ENCODE data around the gene TECPR1. TPM values are rescaled to one million over a fixed set of nuclear protein-coding genes. Genes with fewer than 3 reads are reported as not detected.

Gene TECPR1
- total RNA-seq, 1 donor from 2014 or later, result 15.1 TPM

DNA sequence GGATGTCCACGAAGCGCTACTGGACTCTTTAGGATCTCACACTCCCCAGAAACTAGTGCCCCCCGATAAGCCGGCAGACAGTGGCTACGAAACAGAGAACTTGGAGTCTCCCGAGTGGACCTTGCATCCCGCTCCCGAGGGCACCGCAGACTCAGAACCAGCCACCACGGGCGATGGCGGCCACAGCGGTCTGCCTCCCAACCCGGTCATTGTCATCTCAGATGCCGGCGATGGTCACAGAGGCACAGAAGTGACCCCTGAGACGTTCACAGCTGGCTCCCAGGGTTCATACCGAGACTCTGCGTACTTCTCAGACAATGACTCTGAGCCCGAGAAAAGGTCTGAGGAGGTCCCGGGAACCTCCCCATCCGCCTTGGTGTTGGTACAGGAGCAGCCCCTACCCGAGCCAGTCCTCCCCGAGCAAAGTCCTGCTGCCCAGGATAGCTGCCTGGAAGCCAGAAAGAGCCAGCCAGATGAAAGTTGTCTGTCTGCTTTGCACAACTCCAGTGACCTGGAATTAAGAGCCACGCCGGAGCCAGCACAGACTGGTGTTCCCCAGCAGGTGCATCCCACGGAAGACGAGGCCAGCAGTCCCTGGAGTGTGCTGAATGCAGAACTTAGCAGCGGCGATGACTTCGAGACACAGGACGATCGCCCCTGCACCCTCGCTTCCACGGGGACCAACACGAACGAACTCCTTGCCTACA lies 58.4 kb downstream of the TECPR1 start:
- no peak overlapping the region for H3K4me3 ChIP-seq (ENCODE audit: low read length in 3 of 3)
- no peaks in the 10 kb centered on the region for H3K4me1 ChIP-seq (ENCODE audit: control insufficient read depth in 3 of 3, insufficient read depth in 3 of 3, low read length in 3 of 3)
- no peak overlapping the region for H3K9ac ChIP-seq (ENCODE audit: low read depth in 1 of 3, low read length in 3 of 3)
- H3K27ac ChIP-seq (ENCODE audit: low read depth, low read length), result no peak overlapping the region
- H3K9me3 ChIP-seq (ENCODE audit: control insufficient read depth in 3 of 3, low read length in 3 of 3), result no peaks in the 10 kb centered on the region
- peaks cover 38 to 54% (median 49%) of the 10 kb centered on the region in 3 donors for H3K36me3 ChIP-seq (ENCODE audit: control insufficient read depth in 3 of 3, insufficient read depth in 3 of 3, low read length in 3 of 3)
- no peaks in the 10 kb centered on the region for H3K27me3 ChIP-seq (ENCODE audit: control insufficient read depth in 3 of 3, insufficient read depth in 3 of 3, low read length in 3 of 3)

DNA sequence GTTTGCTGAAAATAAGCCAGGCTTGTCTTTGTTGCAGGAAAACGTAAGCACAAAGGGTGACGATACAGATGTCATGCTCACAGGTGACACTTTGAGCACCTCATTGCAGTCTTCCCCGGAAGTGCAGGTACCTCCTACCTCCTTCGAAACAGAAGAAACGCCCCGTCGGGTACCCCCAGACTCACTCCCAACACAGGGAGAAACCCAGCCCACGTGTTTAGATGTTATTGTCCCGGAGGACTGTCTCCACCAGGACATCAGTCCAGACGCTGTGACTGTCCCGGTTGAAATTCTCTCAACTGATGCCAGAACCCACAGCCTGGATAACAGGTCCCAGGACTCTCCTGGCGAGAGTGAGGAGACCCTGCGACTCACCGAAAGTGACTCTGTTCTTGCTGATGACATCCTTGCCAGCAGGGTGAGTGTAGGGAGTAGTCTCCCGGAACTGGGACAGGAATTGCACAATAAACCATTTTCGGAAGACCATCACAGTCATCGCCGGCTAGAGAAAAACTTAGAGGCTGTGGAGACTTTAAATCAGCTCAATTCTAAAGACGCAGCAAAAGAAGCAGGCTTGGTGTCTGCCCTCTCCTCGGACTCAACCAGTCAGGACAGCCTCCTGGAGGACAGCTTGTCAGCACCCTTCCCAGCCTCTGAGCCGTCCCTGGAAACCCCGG lies 59.1 kb downstream of the TECPR1 start:
- Histone ChIP-seq H3K4me1 (ENCODE audit: control insufficient read depth in 3 of 3, insufficient read depth in 3 of 3, low read length in 3 of 3) (no peaks in the 10 kb centered on the region), H3K27ac (ENCODE audit: low read depth, low read length) (no peak overlapping the region), H3K27me3 (ENCODE audit: control insufficient read depth in 3 of 3, insufficient read depth in 3 of 3, low read length in 3 of 3) (no peaks in the 10 kb centered on the region), H3K36me3 (ENCODE audit: control insufficient read depth in 3 of 3, insufficient read depth in 3 of 3, low read length in 3 of 3) (peaks cover 38 to 54% (median 49%) of the 10 kb centered on the region in 3 donors), H3K9ac (ENCODE audit: low read depth in 1 of 3, low read length in 3 of 3) (no peak overlapping the region), H3K9me3 (ENCODE audit: control insufficient read depth in 3 of 3, low read length in 3 of 3) (no peaks in the 10 kb centered on the region), H3K4me3 (ENCODE audit: low read length in 3 of 3) (no peak overlapping the region)

- no peak overlapping the region for H3K9ac ChIP-seq (ENCODE audit: low read depth in 1 of 3, low read length in 3 of 3)
- H3K4me3 ChIP-seq (ENCODE audit: low read length in 3 of 3), result no peak overlapping the region
- H3K9me3 ChIP-seq (ENCODE audit: control insufficient read depth in 3 of 3, low read length in 3 of 3), result no peaks in the 10 kb centered on the region
- peaks cover 0 to 2% (median 0%) of the 10 kb centered on the region in 3 donors for H3K4me1 ChIP-seq (ENCODE audit: control insufficient read depth in 3 of 3, insufficient read depth in 3 of 3, low read length in 3 of 3)
- H3K36me3 ChIP-seq (ENCODE audit: control insufficient read depth in 3 of 3, insufficient read depth in 3 of 3, low read length in 3 of 3), result peaks cover 35 to 53% (median 47%) of the 10 kb centered on the region in 3 donors
- no peak overlapping the region for H3K27ac ChIP-seq (ENCODE audit: low read depth, low read length)
- no peaks in the 10 kb centered on the region for H3K27me3 ChIP-seq (ENCODE audit: control insufficient read depth in 3 of 3, insufficient read depth in 3 of 3, low read length in 3 of 3)
Observed at GRCh38 chr7:98191668-98192431, 60.2 kb downstream of the TECPR1 start.

DNA sequence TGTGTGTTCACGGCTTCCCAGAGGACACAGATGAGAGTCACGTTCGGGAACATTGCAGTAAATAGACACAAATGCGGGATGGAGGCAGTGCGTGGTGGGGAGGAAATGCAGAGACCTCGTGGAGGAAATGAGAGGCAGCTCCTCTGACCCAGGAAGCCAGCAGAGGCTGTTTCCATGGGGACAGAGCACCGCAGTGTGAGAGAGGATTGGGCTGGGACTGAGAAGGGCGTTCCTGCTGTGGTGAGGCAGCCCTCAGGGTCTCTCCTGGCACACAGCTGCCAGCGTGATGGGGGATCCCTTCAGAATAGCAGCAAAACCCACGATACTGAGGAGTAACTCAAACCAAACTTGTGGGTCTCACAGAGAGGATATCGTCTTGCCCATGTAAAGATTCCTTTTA lies 62.5 kb downstream of the TECPR1 start:
- H3K4me1 ChIP-seq (ENCODE audit: control insufficient read depth in 3 of 3, insufficient read depth in 3 of 3, low read length in 3 of 3), result peaks cover 0 to 10% (median 0%) of the 10 kb centered on the region in 3 donors
- H3K36me3 ChIP-seq (ENCODE audit: control insufficient read depth in 3 of 3, insufficient read depth in 3 of 3, low read length in 3 of 3), result peaks cover 28 to 36% (median 34%) of the 10 kb centered on the region in 3 donors
- H3K27me3 ChIP-seq (ENCODE audit: control insufficient read depth in 3 of 3, insufficient read depth in 3 of 3, low read length in 3 of 3), result no peaks in the 10 kb centered on the region
- H3K9ac ChIP-seq (ENCODE audit: low read depth in 1 of 3, low read length in 3 of 3), result no peak overlapping the region
- no peak overlapping the region for H3K27ac ChIP-seq (ENCODE audit: low read depth, low read length)
- no peak overlapping the region for H3K4me3 ChIP-seq (ENCODE audit: low read length in 3 of 3)
- H3K9me3 ChIP-seq (ENCODE audit: control insufficient read depth in 3 of 3, low read length in 3 of 3), result no peaks in the 10 kb centered on the region

DNA sequence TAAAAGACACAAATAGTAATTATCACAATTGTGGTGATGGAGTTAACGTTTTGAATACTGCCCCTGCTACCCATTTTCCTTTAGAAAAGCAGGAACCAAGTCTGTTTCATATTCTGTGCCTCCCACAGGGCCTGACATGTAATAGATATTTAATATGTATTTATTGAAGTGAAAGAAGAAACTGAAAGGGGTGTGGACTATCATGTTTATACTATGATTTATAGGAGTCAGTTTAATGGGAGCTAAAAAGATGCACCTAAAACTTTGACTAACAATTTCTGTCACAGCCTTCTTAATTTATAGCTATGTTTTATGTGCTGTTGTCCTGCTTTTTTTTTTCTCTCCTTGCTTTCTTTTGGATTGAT lies 64.9 kb downstream of the TECPR1 start:
- H3K4me1 ChIP-seq (ENCODE audit: control insufficient read depth in 3 of 3, insufficient read depth in 3 of 3, low read length in 3 of 3), result peaks cover 0 to 10% (median 0%) of the 10 kb centered on the region in 3 donors
- H3K36me3 ChIP-seq (ENCODE audit: control insufficient read depth in 3 of 3, insufficient read depth in 3 of 3, low read length in 3 of 3), result peaks cover 11 to 13% (median 12%) of the 10 kb centered on the region in 3 donors
- no peak overlapping the region for H3K9ac ChIP-seq (ENCODE audit: low read depth in 1 of 3, low read length in 3 of 3)
- no peaks in the 10 kb centered on the region for H3K9me3 ChIP-seq (ENCODE audit: control insufficient read depth in 3 of 3, low read length in 3 of 3)
- no peaks in the 10 kb centered on the region for H3K27me3 ChIP-seq (ENCODE audit: control insufficient read depth in 3 of 3, insufficient read depth in 3 of 3, low read length in 3 of 3)
- H3K27ac ChIP-seq (ENCODE audit: low read depth, low read length), result peak overlapping the region; percentile 48
- no peak overlapping the region for H3K4me3 ChIP-seq (ENCODE audit: low read length in 3 of 3)

DNA sequence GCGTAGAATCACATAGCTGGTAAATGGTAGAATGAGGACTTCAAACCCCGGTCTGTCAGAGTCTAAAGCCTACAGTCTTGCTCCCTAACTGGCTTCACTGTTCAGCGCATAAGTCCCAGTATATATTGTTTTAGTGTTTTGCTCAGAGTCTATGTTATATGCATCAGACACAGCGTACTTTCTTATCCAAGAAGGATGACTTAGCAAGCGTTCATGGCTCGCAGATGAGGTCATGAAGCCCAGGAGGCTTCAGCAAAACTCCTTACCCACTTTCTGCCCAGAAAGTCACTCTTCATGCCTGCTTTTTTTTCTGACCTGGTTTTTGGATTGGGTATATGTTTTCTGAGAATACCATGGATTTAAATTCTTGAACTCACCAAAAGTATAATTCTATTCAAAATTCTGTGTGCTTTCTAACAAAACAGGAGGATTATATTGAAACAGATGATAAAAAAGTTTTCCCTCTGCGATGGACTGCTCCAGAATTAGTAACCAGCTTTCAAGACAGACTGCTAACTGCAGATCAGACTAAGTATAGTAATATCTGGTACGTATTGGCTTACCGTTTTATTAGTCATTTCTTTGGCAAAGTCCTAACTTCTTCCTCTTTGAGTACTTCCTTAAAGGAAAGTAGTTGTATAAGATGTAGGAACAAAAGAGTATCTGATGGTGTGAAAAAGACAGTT lies 65.4 kb downstream of the TECPR1 start:
- peak overlapping the region; percentile 48 for H3K27ac ChIP-seq (ENCODE audit: low read depth, low read length)
- peaks cover 6 to 10% (median 7%) of the 10 kb centered on the region in 3 donors for H3K36me3 ChIP-seq (ENCODE audit: control insufficient read depth in 3 of 3, insufficient read depth in 3 of 3, low read length in 3 of 3)
- H3K4me3 ChIP-seq (ENCODE audit: low read length in 3 of 3), result no peak overlapping the region
- no peaks in the 10 kb centered on the region for H3K9me3 ChIP-seq (ENCODE audit: control insufficient read depth in 3 of 3, low read length in 3 of 3)
- H3K4me1 ChIP-seq (ENCODE audit: control insufficient read depth in 3 of 3, insufficient read depth in 3 of 3, low read length in 3 of 3), result peaks cover 0 to 10% (median 0%) of the 10 kb centered on the region in 3 donors
- H3K9ac ChIP-seq (ENCODE audit: low read depth in 1 of 3, low read length in 3 of 3), result no peak overlapping the region
- H3K27me3 ChIP-seq (ENCODE audit: control insufficient read depth in 3 of 3, insufficient read depth in 3 of 3, low read length in 3 of 3), result no peaks in the 10 kb centered on the region

DNA sequence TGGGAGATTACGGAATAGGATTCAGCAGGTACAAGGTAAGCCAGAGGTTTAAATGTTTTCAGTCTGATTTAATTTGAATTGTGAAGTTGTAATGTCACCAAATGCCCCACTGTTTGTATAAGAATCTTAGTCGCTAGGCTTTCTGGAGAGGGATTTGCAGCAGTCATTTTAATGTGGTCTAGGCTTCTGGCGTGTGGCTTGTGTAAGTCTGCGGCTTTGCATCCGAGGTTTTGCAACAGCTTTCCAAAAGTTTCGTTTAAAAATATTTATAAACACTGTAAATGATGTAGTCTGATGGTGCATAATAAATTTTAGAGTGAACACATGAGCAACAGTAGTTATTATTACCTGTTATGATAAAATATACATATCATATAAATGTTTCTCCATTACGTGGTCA lies 66.9 kb downstream of the TECPR1 start:
- H3K27me3 ChIP-seq (ENCODE audit: control insufficient read depth in 3 of 3, insufficient read depth in 3 of 3, low read length in 3 of 3), result no peaks in the 10 kb centered on the region
- no peak overlapping the region for H3K4me3 ChIP-seq (ENCODE audit: low read length in 3 of 3)
- no peak overlapping the region for H3K27ac ChIP-seq (ENCODE audit: low read depth, low read length)
- no peaks in the 10 kb centered on the region for H3K9me3 ChIP-seq (ENCODE audit: control insufficient read depth in 3 of 3, low read length in 3 of 3)
- no peak overlapping the region for H3K9ac ChIP-seq (ENCODE audit: low read depth in 1 of 3, low read length in 3 of 3)
- H3K4me1 ChIP-seq (ENCODE audit: control insufficient read depth in 3 of 3, insufficient read depth in 3 of 3, low read length in 3 of 3), result peaks cover 0 to 10% (median 0%) of the 10 kb centered on the region in 3 donors
- peaks cover 0 to 6% (median 0%) of the 10 kb centered on the region in 3 donors for H3K36me3 ChIP-seq (ENCODE audit: control insufficient read depth in 3 of 3, insufficient read depth in 3 of 3, low read length in 3 of 3)

GRCh38 chr7:98180751-98181150 lies 71.3 kb downstream of the TECPR1 start:
- H3K36me3 ChIP-seq (ENCODE audit: control insufficient read depth in 3 of 3, insufficient read depth in 3 of 3, low read length in 3 of 3), result peaks cover 0 to 5% (median 0%) of the 10 kb centered on the region in 3 donors
- H3K4me3 ChIP-seq (ENCODE audit: low read length in 3 of 3), result no peak overlapping the region
- no peak overlapping the region for H3K27ac ChIP-seq (ENCODE audit: low read depth, low read length)
- H3K9me3 ChIP-seq (ENCODE audit: control insufficient read depth in 3 of 3, low read length in 3 of 3), result no peaks in the 10 kb centered on the region
- peaks cover 13 to 21% (median 20%) of the 10 kb centered on the region in 3 donors for H3K4me1 ChIP-seq (ENCODE audit: control insufficient read depth in 3 of 3, insufficient read depth in 3 of 3, low read length in 3 of 3)
- no peak overlapping the region for H3K9ac ChIP-seq (ENCODE audit: low read depth in 1 of 3, low read length in 3 of 3)
- H3K27me3 ChIP-seq (ENCODE audit: control insufficient read depth in 3 of 3, insufficient read depth in 3 of 3, low read length in 3 of 3), result no peaks in the 10 kb centered on the region

DNA sequence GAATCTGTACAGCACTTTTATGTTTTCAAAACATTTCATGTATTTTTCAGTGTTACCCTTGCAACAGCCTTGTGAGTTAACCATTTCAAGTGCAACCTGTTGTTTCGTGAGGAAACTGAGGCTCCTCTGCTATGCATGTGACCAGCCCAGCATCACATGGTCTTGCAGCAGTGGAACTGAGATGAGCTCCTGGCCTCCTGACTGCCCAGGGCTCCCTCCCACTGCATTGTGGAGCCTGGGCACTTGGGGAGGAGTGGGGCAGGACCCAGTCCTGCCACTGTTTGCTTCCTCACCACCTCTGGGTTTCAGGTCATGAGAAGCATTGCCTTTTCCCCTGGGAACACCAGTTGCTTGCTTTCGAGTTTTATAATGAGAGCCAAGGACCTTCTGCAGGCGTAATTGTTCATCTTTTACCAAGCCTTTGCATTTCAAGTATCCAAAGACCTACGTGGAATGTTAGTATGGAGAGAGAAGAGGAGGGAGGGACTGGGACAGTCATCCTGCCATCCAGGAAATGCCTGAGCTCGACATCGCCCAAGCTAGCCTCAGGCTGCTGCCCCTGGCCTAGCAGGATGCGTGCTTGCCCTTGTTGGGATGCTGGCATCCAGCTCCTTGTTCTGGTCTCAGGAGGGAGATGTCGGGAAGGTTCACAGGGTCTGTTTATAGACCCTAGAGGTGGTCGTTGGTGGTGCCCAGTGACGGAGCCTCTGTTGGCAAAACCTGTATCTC lies 73.1 kb downstream of the TECPR1 start:
- no peak overlapping the region for H3K27ac ChIP-seq (ENCODE audit: low read depth, low read length)
- H3K9me3 ChIP-seq (ENCODE audit: control insufficient read depth in 3 of 3, low read length in 3 of 3), result no peaks in the 10 kb centered on the region
- H3K27me3 ChIP-seq (ENCODE audit: control insufficient read depth in 3 of 3, insufficient read depth in 3 of 3, low read length in 3 of 3), result no peaks in the 10 kb centered on the region
- no peak overlapping the region for H3K4me3 ChIP-seq (ENCODE audit: low read length in 3 of 3)
- H3K9ac ChIP-seq (ENCODE audit: low read depth in 1 of 3, low read length in 3 of 3), result peak overlapping the region in 1 of 3 donors; percentile 76
- H3K4me1 ChIP-seq (ENCODE audit: control insufficient read depth in 3 of 3, insufficient read depth in 3 of 3, low read length in 3 of 3), result peaks cover 27 to 38% (median 38%) of the 10 kb centered on the region in 3 donors
- peaks cover 0 to 9% (median 5%) of the 10 kb centered on the region in 3 donors for H3K36me3 ChIP-seq (ENCODE audit: control insufficient read depth in 3 of 3, insufficient read depth in 3 of 3, low read length in 3 of 3)
